Smooth muscle cell of the brain vasculature (primary cell): Measurements from ENCODE around the gene ITCH.
"Not testable (repeated sequence)": the region's sequence is repeated elsewhere in the genome, so short reads cannot be mapped to it uniquely, and the experiment has no call there.

ENCODE experiments used
- DNase-seq: peaks from one replicate; pipeline ENCODE4 v3.0.0-alpha.2; 2012; ENCODE audit warnings: low read depth, low spot score

ITCH gene

GRCh38 chr20:34414525-34414924 lies 51.5 kb downstream of the ITCH start:
- DNase-seq = not testable (repeated sequence)

- DNase-seq = no peak
Observed at GRCh38 chr20:34415079-34415478, 52.0 kb downstream of the ITCH start.

- no peak for DNase-seq
Observed at GRCh38 chr20:34420146-34420545, 57.1 kb downstream of the ITCH start.

- DNase-seq = no peak
Observed at GRCh38 chr20:34420975-34421374, 57.9 kb downstream of the ITCH start.

- no peak for DNase-seq
Observed at GRCh38 chr20:34421766-34422466, 58.8 kb downstream of the ITCH start.

GRCh38 chr20:34425032-34425690 lies 62.1 kb downstream of the ITCH start:
- DNase-seq = not testable (repeated sequence)

- no peak for DNase-seq
Observed at GRCh38 chr20:34426026-34426425, 63.0 kb downstream of the ITCH start.

- no peak for DNase-seq
Observed at GRCh38 chr20:34427331-34427730, 64.3 kb downstream of the ITCH start.

GRCh38 chr20:34427784-34428183 lies 64.7 kb downstream of the ITCH start:
- no peak for DNase-seq

- no peak for DNase-seq
Observed at GRCh38 chr20:34431168-34431567, 68.1 kb downstream of the ITCH start.

GRCh38 chr20:34432663-34433062 lies 69.6 kb downstream of the ITCH start:
- not testable (repeated sequence) for DNase-seq

GRCh38 chr20:34433391-34433790 lies 70.3 kb downstream of the ITCH start:
- DNase-seq = no peak

GRCh38 chr20:34435589-34435988 lies 72.5 kb downstream of the ITCH start:
- no peak for DNase-seq

- no peak for DNase-seq
Observed at GRCh38 chr20:34437330-34437986, 74.4 kb downstream of the ITCH start.

GRCh38 chr20:34439168-34439567 lies 76.1 kb downstream of the ITCH start:
- DNase-seq = no peak

- DNase-seq = not testable (repeated sequence)
Observed at GRCh38 chr20:34441423-34441822, 78.3 kb downstream of the ITCH start.

GRCh38 chr20:34443546-34443945 lies 80.5 kb downstream of the ITCH start:
- no peak for DNase-seq

- DNase-seq = no peak
Observed at GRCh38 chr20:34445177-34446065, 82.3 kb downstream of the ITCH start.

- no peak for DNase-seq
Observed at GRCh38 chr20:34448517-34448916, 85.4 kb downstream of the ITCH start.

GRCh38 chr20:34449674-34450592 lies 86.9 kb downstream of the ITCH start:
- DNase-seq = no peak
